HL-60/S4 (cell line): Measurements from ENCODE around the gene PARVA.
"Not testable (repeated sequence)": the region's sequence is repeated elsewhere in the genome, so short reads cannot be mapped to it uniquely, and the experiment has no call there.

ENCODE experiments used
- in situ Hi-C: fragments of 300-500 bp; cut with MboI; formaldehyde crosslinking; loops from 2 replicates; pipeline ENCODE4 v1.14.3; 2022; ENCODE audit warnings: low sequenced_read_pairs

The PARVA gene

GRCh38 chr11:12496181-12497025, 119.0 kb downstream of the PARVA start:
- in situ Hi-C loops = no loop called here

DNA sequence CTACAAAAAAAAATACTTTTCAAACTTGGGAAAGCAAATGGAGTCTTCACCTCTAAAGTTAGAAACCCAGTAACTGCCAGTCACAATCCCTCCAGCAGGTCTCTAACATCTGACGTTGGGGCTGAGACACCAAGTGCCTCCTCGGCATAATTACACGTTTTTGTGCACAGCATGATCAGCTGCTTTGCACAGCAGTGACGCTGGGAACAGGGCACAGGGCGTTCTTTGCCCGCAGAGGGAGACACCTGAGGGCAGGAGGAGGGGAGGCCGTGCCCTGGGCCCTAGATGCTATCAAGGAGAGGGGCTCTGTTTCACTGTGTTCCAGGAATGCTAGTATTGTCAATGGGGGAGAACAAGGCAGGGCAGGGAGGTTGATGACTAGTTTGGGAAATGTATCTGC, 120.1 kb downstream of the PARVA start:
- in situ Hi-C loops = no loop called here

DNA sequence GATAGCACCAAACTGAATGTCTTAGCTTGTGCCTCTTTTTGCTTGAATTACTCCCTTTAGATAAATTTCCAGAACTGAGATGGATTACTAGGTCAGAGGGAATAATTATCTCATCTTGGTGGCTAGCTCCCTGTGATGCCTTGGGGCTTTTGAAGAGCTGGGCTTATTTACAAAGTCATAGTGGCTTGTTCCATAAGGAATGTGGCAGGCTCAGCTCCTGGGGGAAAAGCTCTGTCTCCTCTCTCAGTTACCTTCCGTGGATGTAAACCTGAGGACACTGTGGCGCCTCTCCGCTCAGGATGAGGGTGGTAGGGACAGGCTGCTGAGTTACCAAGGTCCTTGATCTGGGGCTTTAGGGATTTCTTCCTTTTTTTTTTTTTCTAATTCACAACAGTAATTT, 121.7 kb downstream of the PARVA start:
- in situ Hi-C loops = no loop called here

- in situ Hi-C loops = no loop called here
Observed at GRCh38 chr11:12502046-12502445, 124.7 kb downstream of the PARVA start.

- in situ Hi-C loops = no loop called here
Observed at GRCh38 chr11:12503039-12503484, 125.7 kb downstream of the PARVA start.

DNA sequence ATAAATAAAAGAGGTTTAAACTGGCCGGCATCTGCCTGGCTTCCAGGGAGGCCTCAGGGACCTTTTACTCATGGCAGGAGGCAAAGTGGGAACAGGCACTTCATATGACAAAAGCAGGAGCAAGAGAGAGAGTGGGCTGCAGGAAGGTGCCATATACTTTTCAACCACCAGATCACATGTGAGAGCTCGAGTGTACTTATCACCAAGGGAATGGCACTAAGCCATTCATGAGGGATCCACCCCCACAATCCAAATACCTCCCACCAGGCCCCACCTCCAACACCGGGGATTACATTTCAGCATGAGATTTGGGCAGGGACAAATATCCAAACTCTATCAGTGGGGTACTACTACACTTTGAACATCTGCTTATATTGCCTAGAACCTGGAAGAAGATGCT, 126.5 kb downstream of the PARVA start:
- in situ Hi-C loops = no loop called here

GRCh38 chr11:12505183-12505582, 127.8 kb downstream of the PARVA start:
- in situ Hi-C loops = no loop called here

DNA sequence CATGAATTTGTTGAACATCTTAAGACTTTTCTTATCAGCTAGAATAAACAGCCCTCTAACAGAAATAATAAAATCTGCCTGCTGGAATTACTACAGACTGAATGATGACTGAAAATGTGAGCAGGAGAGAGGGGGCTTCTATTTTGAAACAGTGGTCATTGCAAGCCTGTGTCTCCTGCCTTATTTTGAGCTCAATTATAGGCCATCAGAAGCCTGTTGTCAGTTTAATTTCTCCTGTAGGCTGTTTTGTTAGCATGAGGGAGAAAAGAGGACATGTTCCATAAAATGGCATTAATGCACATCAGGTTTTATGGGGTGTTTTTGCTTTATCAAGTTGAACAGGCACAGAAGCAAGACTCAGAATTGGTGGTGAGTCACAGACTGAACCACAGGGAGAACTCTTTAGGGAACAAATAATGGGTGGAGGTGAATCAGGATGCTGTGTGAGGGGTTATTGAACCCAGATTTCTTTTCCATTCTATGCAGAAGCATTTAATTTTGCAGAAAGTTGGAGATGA, 129.1 kb downstream of the PARVA start:
- in situ Hi-C loops = no loop called here

- in situ Hi-C loops = no loop called here
Observed at GRCh38 chr11:12507391-12507790, 130.0 kb downstream of the PARVA start.

- in situ Hi-C loops = no loop called here
Observed at GRCh38 chr11:12508151-12508751, 130.9 kb downstream of the PARVA start.

GRCh38 chr11:12509371-12509770, 132.0 kb downstream of the PARVA start:
- in situ Hi-C loops = no loop called here

DNA sequence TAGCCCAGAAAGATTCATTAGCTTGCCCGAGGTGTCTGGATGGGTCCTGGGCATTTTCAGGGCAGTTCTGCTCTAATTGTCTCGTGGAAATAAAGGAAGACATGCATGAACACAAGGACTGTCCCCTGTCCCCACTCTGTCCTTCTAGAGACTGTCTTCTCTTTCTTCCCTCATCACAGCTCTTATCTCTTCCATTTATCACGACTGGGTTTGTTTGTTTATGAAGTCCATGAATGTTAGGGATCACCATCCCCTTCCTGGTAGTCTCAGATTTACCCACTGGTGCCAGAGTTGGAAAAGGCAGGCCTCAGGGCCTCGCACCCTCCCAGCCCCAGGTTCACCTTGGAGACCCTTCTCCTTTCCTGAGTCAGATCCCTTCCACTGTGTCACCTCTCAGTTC, 134.8 kb downstream of the PARVA start:
- in situ Hi-C loops = no loop called here

- in situ Hi-C loops = no loop called here
Observed at GRCh38 chr11:12512826-12513395, 135.5 kb downstream of the PARVA start.

GRCh38 chr11:12516387-12517105, 139.2 kb downstream of the PARVA start:
- in situ Hi-C loops = no loop called here

DNA sequence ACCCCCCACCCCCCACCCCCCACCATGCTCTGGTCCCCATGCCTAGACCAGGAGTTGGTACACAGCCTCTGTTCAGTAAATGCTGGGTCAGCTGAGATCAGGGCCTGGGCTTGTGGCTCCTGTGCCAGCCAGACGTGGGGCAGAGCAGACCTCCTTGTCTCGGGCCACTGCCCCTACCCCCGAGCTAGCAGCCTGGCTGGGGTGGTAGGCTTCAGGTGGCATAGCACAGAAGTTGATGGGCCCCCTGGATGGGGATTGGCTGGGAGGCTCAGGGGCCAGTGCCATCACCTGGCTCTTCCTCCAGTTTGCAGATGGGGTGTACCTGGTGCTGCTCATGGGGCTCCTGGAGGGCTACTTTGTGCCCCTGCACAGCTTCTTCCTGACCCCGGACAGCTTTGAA, 139.9 kb downstream of the PARVA start:
- in situ Hi-C loops = no loop called here

- in situ Hi-C loops = no loop called here
Observed at GRCh38 chr11:12517741-12518140, 140.4 kb downstream of the PARVA start.

DNA sequence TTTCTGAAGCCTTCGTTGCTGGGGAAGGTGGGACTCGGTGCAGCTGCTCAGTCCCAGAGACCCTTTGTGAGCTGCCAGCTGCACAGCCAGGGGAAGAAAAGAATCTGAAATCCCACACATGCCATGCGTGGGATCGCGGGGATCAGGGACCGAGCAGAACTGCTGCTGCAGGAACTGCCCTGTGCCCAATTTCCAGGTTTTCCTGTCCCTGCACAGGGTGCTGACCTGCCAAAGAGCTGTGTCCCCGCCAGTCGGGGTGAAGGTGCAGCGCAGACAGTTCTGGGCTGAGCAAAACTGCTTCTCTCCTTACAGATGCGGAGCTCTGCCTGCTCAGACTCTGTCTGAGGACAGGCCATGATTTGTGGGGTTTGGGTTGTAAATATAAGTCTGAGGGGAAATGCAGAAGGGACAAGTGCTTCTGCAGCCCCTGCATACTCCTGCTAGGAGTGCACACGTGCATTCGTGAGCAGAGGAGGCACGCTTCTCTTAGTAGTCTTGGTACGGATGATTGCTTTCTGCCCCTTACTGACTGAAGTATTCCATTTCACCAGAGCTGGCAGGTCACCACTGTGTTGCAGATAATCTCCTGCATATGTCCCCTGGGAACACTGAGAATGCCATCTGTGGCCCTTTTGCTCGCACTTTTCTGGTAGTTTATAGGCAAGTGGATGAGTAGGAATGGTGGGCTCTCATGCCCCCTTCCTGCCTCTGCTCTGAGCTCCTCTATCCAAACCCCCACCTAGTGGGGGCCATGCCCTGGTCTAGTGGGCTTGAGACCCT, 141.4 kb downstream of the PARVA start:
- in situ Hi-C loops = no loop called here

DNA sequence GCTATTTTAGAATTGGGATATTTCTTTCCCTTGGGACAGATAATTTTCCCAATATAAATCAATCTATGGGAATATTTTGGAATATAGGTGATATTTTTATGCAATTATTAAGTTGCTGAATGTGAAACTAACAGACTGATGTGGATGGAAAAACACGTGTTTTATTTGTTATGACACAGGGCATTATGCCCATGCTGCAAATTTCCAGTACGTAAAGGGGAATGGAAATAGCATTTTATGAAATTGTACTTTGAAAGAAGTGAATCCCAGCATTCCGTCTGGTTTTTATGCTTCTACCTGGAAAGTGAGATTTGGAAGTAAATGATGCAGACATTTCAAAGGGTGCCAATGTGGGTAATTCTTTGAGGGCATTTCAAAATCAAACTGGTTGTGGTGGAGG, 142.7 kb downstream of the PARVA start:
- in situ Hi-C loops = no loop called here

DNA sequence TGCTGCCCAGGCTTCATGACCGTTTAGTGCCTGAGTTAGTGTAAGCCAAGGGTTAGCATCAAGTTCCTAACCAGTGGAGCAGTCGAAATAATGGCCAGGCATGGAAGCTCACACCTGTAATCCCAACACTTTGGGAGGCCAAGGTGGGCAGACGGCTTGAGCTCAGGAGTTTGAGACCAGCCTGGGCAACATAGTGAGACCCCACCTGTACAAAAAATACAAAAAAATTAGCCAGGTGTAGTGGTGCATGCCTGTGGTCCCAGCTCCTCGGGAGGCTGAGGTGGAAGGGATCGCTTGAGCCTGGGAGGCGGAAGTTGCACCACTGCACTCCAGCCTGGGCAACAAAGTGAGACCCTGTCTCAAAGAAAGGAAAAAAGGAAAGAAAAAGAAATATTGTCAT, 143.2 kb downstream of the PARVA start:
- in situ Hi-C loops = not testable (repeated sequence)

DNA sequence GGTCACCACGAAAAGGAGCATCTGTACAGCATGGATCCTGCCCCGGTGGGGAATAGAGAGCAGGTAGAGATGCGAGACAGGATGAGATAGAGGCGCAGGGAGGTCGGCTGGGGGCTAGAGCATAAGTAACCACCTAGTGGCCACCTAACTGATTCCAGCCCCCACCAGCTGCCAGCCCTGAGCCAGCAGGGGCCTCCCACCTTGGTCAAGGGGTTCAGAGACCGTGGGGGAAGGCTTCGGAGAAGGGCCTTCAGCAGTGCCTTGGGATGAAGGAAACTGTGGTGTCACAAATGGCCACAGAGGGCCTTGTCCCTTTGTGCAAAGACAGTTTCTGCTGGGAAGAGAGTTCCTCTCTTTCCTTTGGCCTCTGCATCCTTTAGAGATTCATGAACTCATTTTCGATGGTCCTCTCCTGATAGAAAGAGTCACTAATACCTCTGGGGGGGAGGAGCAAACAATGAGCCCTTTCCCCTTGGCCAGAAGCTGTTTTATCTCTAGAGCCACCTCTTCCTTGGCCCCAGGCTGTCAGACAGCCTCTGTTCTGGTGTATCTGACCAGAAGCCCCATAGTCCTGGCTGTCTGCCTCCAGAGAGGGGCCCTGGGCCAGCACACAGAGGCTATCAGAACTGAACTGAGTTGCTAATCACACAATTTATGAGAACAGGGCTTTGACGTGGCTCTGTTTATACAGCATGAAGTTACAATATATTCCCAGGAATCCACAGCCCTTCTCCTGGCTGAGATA, 146.0 kb downstream of the PARVA start:
- in situ Hi-C loops = no loop called here
